ENCODE data around the gene NEK1.

DNA sequence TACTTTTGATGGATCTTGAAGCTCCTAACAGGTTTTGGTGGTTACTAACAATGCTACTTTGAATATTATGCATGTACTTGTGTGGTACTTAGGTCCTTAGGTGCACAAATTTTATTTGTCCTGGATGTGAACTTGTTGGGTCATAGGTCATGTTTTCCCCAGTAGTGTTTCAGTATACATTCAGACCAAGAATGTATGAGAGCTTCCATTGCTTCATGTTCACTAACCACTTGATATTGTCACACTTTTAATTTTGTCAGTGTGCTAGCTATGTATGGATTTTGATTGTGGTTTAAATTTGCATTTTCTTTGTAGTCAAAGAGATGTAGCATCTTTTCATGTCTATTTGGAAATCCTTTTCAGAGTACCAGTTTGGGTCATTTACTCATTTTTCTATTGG lies 40.2 kb upstream of the NEK1 start:
- TF ChIP-seq, protein P1, sequence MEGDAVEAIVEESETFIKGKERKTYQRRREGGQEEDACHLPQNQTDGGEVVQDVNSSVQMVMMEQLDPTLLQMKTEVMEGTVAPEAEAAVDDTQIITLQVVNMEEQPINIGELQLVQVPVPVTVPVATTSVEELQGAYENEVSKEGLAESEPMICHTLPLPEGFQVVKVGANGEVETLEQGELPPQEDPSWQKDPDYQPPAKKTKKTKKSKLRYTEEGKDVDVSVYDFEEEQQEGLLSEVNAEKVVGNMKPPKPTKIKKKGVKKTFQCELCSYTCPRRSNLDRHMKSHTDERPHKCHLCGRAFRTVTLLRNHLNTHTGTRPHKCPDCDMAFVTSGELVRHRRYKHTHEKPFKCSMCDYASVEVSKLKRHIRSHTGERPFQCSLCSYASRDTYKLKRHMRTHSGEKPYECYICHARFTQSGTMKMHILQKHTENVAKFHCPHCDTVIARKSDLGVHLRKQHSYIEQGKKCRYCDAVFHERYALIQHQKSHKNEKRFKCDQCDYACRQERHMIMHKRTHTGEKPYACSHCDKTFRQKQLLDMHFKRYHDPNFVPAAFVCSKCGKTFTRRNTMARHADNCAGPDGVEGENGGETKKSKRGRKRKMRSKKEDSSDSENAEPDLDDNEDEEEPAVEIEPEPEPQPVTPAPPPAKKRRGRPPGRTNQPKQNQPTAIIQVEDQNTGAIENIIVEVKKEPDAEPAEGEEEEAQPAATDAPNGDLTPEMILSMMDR (CRISPR knock-in tag; IDR thresholded peaks at IDR 0.05) = no peak
- no peak for TF ChIP-seq ERF (CRISPR knock-in tag; IDR thresholded peaks at IDR 0.05)
- TF ChIP-seq EZH2 (conservative IDR thresholded peaks at IDR 0.05; ENCODE audit: low read depth, low read length) = no peak
- no peak for TF ChIP-seq CHCHD3 (CRISPR knock-in tag; IDR thresholded peaks at IDR 0.05)
- TF ChIP-seq CHD2 (IDR thresholded peaks at IDR 0.05; ENCODE audit: low read depth, low read length) = no peak
- TF ChIP-seq POLR2A (IDR thresholded peaks at IDR 0.05; ENCODE audit: insufficient read depth in 1 of 2, low read depth in 2 of 2, low read length in 2 of 2) = no peak
- TF ChIP-seq ZNF609 (CRISPR knock-in tag; IDR thresholded peaks at IDR 0.05; ENCODE audit: borderline replicate concordance) = no peak
- no peak for TF ChIP-seq TCF7 (IDR thresholded peaks at IDR 0.05; ENCODE audit: low read depth)

Data from HepG2 (cell line).